Psoas muscle (tissue), 8 donors: ENCODE results near the gene CD59. TPM values are rescaled to one million over a fixed set of nuclear protein-coding genes. Genes with fewer than 3 reads are reported as not detected.

Experiments
- ATAC-seq, 4 donors: fragments of 200-7000 bp; cut with Tn5 transposase; one replicate each; pipeline ENCODE4 v1.9.1; 2020; ENCODE audit warnings: moderate library complexity in 3 of 4, mild to moderate bottlenecking in 2 of 4
- DNase-seq, 2 donors: peaks; one replicate each; pipeline ENCODE4 v3.0.0-alpha.2; 2020
- H3K27ac ChIP-seq: fragments of 200-600 bp; one replicate; pipeline ENCODE4 v1.8.0; 2022
- H3K27me3 ChIP-seq, 3 donors: fragments of 200-600 bp in 1 of 3; one replicate each; pipeline versions ENCODE4 v1.6.1 to v1.8.0; 2013 to 2022; ENCODE audit warnings: low read length in 2 of 3, mild to moderate bottlenecking in 2 of 3, moderate library complexity in 1 of 3; ENCODE audit not compliant: insufficient read depth in 3 of 3
- H3K36me3 ChIP-seq, 2 donors: fragments of 200-600 bp in 1 of 2; one replicate each; pipeline versions ENCODE4 v1.6.1 to v1.8.0; 2013 to 2022; ENCODE audit warnings: low read depth in 1 of 2, mild to moderate bottlenecking in 1 of 2, moderate library complexity in 1 of 2; ENCODE audit not compliant: insufficient read depth in 1 of 2
- H3K4me1 ChIP-seq: fragments of 200-600 bp; one replicate; pipeline ENCODE4 v1.8.0; 2022
- H3K4me3 ChIP-seq: fragments of 200-600 bp; one replicate; pipeline ENCODE4 v1.8.0; 2022; ENCODE audit warnings: mild to moderate bottlenecking
- H3K9me3 ChIP-seq: fragments of 200-600 bp; one replicate; pipeline ENCODE4 v1.8.0; 2022
- WGBS, 3 donors: extraction: QIAGEN DNeasy Blood & Tissue Kit; methylation state at CpG; one replicate each; pipeline versions ENCODE4 v1.1.6 to v1.1.7; 2013; 5-methylcytosine and 5-hydroxymethylcytosine counted together
- intact Hi-C, 2 donors: fragments of 100-400 bp; cut with DNase I; formaldehyde crosslinking; loops; one replicate each; pipeline versions ENCODE4 v1.11.0 to v1.14.2; 2022
- polyA plus RNA-seq, 3 donors: library from polyadenylated mRNA; stranded (reverse); fragments of 200-250 nt; gene quantifications; one replicate each; pipeline ENCODE4 v1.2.3, GENCODE V29; 2013
- total RNA-seq, 4 donors: library from RNA; stranded (reverse); fragmentation: NEBNext Ultra II Directional in 2 of 4; extraction: Animal tissue kit (Norgen Biotek cat#: 25700) in 2 of 4; gene quantifications; one replicate each; pipeline versions ENCODE4 v1.2.1 to v1.2.4, GENCODE V29; 2021 to 2023
- TF ChIP-seq, protein P1 (sequence below): fragments of 200-600 bp; IDR thresholded peaks from one replicate; pipeline ENCODE4 v1.8.0; 2022; ENCODE audit warnings: antibody characterized with exemption
- donor health status: healthy with polysubstance abuse.
- donor health status: DM: no; HTN: no; CAD: no; lungs with moderate emphysema.
- donor health status: Bipolar disorder and iron deficiency.
- donor health status: healthy.
- donor health status: DM: yes; HTN: yes; CAD: no.
- donor health status: DM: no; HTN: no; CAD: no.
- donor health status: DM: no; HTN: no; CAD: no.
- donor health status: DM: yes; HTN: yes; CAD: no.

The CD59 gene
- total and polyA plus RNA-seq, 7 donors = 423 to 930 (median 574) TPM

DNA sequence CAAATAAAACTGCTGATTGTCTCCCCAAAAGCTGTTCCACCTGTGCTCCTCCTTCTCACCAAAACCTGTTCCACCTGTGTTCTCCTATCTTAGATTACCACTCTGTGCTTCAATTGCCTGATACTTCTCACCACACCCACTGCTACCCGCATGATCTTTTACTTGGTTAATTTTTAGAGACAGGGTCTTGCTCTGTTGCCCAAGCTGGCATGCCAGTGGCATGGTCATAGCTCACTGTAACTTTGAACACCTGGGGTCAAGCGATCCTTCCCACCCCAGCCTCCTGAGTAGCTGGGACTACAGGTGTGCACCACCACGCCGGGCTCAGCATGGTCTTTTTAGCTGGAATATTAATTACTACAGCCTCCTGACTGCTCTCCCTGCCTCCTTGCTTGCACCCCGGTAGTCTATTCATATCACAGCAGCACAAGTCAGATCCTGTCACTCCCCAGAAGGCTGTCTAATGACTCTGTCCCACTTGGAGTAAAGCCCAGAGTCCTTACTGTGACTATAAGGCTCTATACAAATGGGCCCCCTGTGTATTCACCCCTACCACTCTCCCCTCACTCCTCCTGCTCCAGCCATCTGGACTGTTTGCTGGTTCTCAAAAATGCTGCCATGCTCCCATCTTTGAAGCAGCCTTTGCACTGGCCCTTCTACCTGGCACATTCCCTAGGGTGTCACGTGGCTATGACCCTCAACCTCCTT is 39.1 kb downstream of the CD59 start:
- DNase-seq (no peak), ATAC-seq (no peak)
- H3K36me3 ChIP-seq = no peaks in the 10 kb centered on the region
- peaks cover 40% of the 10 kb centered on the region for H3K4me1 ChIP-seq
- H3K27ac ChIP-seq = no peak overlapping the region
- H3K4me3 ChIP-seq = no peak overlapping the region
- 69 to 76% (median 69%) methylated on average over 6 of the region's 6 CpGs for WGBS, 3 donors
- no peaks in the 10 kb centered on the region for H3K9me3 ChIP-seq
- intact Hi-C loops = loop anchor here in 1 of 2 donors (10.0 kb wide), 1 partner anchor 532 kb away; the partner anchor contains the start of gene CSTF3
- TF ChIP-seq, protein P1, sequence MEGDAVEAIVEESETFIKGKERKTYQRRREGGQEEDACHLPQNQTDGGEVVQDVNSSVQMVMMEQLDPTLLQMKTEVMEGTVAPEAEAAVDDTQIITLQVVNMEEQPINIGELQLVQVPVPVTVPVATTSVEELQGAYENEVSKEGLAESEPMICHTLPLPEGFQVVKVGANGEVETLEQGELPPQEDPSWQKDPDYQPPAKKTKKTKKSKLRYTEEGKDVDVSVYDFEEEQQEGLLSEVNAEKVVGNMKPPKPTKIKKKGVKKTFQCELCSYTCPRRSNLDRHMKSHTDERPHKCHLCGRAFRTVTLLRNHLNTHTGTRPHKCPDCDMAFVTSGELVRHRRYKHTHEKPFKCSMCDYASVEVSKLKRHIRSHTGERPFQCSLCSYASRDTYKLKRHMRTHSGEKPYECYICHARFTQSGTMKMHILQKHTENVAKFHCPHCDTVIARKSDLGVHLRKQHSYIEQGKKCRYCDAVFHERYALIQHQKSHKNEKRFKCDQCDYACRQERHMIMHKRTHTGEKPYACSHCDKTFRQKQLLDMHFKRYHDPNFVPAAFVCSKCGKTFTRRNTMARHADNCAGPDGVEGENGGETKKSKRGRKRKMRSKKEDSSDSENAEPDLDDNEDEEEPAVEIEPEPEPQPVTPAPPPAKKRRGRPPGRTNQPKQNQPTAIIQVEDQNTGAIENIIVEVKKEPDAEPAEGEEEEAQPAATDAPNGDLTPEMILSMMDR = no peak
- no peaks in the 10 kb centered on the region for H3K27me3 ChIP-seq

DNA sequence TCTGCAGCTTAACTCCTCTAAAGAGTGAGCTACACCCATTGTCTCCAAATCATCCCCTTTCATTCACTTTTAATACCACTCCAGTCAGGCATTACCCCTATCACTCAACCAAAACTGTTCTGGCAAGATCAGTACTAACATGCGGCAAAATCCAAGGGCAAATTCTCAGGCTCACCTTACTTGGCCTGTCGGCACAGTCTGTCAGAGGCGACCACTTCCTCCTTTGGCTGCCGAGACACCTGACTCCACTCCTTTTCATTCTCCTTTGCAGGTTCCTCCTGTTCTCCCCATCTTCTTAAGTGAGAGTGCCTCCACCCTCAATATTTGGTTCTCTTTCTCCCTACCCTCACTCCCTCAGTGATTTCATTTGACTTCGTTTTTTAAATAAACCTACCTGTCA is 39.8 kb downstream of the CD59 start:
- no peak overlapping the region for H3K27ac ChIP-seq
- DNase-seq (no peak), ATAC-seq (no peak)
- no peak overlapping the region for H3K4me3 ChIP-seq
- 49 to 59% (median 57%) methylated on average over 5 of the region's 5 CpGs for WGBS, 3 donors
- no peaks in the 10 kb centered on the region for H3K27me3 ChIP-seq
- intact Hi-C loops = loop anchor here in 1 of 2 donors (10.0 kb wide), 1 partner anchor 532 kb away; the partner anchor contains the start of gene CSTF3
- H3K4me1 ChIP-seq = peaks cover 36% of the 10 kb centered on the region
- TF ChIP-seq, protein P1 = no peak
- no peaks in the 10 kb centered on the region for H3K9me3 ChIP-seq
- H3K36me3 ChIP-seq = no peaks in the 10 kb centered on the region

DNA sequence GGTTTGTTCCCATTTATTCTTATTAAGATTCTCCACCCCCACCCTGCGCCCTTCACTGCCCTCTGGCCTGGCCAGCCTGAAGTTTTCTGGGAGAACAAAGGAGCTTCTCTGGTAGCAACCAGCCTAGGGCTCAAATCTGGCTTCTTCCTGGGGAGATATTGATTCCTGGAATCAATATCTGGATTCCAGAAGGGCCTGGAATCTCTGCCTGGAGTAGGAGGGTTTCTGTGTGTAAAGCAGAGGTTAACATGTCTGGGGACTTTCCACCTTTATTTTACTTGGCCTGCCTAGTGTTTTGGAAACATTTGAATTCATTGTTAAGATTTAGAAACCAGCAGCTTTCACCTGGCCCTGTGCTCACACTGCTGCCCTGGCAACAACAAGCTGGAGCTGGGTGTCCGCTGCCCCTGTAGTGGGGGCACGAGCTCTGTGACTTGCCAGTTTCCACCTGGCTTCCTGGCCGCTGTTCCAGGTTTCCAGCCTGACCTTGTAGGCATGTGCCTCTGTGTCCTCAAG is 41.1 kb downstream of the CD59 start:
- TF ChIP-seq, protein P1 = no peak
- no peak overlapping the region for H3K4me3 ChIP-seq
- no peaks in the 10 kb centered on the region for H3K27me3 ChIP-seq
- ATAC-seq = no peak
- H3K4me1 ChIP-seq = peaks cover 31% of the 10 kb centered on the region
- DNase-seq = no peak
- peak overlapping the region; percentile 42 for H3K27ac ChIP-seq
- no peaks in the 10 kb centered on the region for H3K36me3 ChIP-seq
- intact Hi-C loops = loop anchor here in 1 of 2 donors (10.0 kb wide), 1 partner anchor 530 kb away; the partner anchor contains the start of gene CSTF3
- no peaks in the 10 kb centered on the region for H3K9me3 ChIP-seq
- 36 to 58% (median 44%) methylated on average over 4 of the region's 4 CpGs for WGBS, 3 donors

DNA sequence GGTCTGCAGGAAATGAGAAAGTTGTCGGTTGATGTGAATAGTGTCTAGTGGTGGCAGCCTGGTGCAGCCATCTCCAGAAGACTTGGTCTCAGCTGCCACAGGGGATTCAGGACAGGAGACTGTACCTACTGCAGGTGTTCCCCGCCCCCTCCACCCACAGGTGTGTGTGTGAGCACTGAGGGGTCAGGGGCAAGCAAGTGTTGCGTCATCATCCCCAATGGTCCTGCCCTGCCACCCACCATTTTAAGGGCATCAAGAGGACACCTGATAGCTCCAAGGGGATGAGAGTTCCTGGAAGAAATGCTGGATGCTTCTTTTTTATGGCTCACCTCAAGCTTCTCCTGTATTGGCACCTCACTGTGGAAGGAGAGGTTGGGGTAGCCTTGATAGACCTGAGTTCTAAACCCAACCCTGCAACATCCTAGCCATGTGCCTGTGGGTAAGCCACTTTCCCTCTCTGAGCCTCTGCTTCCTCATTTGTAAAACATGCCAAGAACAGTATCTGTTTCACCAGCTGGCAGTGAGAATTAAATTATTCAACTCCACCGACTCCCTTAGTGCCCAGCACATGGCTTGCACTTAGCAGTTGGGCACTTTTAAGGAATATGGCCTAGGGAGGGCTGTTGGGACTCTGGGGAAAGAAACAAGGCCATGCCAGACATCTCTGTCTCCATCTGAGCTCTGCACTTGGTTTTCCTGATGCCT is 41.7 kb downstream of the CD59 start:
- Histone ChIP-seq H3K27ac (peak overlapping the region; percentile 42), H3K4me3 (no peak overlapping the region), H3K36me3 (no peaks in the 10 kb centered on the region), H3K27me3 (no peaks in the 10 kb centered on the region), H3K9me3 (no peaks in the 10 kb centered on the region), H3K4me1 (peaks cover 31% of the 10 kb centered on the region)
- intact Hi-C loops = loop anchor here in 1 of 2 donors (10.0 kb wide), 1 partner anchor 530 kb away; the partner anchor contains the start of gene CSTF3
- DNase-seq (no peak), ATAC-seq (peak in 1 of 4 donors; percentile 15)
- TF ChIP-seq, protein P1 = no peak
- 74 to 75% (median 74%) methylated on average over 4 of the region's 4 CpGs for whole genome bisulfite sequencing, 3 donors
